ENCODE data around the gene CCDC57.
A peak's percentile ranks its signal among the peaks of the same experiment; 100 is the strongest.
"Not testable (repeated sequence)": the region's sequence is repeated elsewhere in the genome, so short reads cannot be mapped to it uniquely, and the experiment has no call there.

CCDC57 gene

DNA sequence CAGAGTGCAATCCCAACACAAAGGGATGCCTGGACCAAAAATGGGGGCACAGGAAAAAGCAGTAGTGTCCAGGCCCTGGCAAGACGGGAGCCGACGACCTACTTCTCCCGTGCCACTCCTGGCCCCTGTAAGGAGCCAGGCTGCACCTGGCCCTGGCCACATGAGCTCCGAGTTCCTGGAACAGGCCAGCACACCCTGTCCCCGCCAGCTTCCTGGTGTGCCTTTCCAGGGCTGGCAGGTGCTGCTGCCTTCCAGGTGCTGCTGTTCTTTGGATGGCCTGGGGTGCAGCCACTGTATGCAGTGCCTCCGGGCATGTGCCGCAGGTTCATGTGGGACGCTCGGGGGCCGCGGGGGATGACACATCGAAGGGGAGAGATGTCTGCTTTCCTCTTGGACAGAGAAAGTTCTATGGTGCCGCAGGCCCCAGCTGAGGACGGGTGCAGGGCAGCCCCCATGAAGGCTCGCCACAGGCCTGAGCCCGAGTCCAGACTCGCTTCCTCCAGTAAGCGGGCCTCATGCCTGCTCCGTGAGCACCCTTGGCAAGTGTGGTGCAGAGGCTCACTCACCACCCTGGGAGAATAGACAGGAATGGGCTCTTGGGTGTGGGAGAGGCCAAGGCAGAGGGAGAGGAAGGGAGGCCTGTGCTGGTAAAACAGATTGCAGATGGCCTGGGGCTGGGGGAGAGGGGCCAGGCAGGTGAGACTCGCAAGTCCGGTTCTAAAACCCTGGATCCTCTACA lies 59.9 kb downstream of the CCDC57 start:
- no peak for DNase-seq (ENCODE audit: low spot score)

DNA sequence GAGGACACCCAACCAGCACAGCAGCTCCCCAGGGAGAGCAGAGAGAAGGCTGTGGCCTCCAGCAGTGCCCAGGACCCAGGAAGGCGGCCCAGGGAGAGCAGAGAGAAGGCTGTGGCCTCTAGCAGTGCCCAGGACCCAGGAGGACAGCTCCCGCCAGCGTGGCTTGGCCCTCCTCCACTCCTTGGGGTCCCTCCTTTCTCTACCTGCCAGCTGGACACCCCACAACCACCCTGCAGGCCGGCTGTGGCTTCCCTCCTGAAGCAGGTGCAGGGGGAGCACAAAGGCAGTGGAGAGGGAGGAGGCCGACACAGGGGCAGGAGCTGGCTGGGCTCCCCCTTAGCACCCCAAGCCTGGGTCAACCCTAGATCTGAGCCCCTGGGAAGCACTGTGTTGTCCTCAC lies 60.5 kb downstream of the CCDC57 start:
- no peak for DNase-seq (ENCODE audit: low spot score)

DNA sequence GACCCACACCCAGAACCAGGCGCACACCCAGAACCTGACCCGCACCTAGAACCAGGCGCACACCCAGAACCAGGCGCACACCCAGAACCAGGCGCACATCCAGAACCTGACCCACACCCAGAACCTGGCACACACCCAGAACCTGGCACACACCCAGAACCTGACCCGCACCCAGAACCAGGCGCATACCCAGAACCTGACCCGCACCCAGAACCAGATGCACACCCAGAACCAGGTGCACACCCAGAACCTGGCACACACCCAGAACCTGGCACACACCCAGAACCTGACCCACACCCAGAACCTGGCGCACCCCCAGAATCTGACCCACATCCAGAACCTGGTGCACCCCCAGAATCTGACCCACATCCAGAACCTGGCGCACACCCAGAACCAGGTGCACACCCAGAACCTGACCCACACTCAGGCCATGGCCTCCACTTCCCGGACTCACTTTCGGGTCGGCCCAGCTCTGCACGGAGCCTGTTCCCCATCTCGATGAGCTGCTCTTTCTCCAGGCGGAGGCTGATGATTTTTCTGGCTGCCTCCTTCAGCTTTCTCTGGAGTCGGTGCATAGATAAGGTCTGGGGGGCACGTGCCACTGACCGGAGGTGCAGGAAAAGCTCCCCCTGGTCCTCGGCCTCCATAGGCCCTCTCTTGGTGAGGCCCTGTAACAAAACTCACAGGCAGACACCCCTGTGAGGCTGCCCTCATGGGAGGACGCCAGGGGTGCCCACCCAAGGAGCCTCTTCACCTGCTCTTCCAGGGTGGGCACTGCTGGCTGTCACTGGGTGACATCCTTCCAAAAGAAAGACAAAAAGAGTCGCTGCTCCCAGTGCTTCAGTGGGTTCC lies 61.3 kb downstream of the CCDC57 start:
- DNase-seq (ENCODE audit: low spot score): no peak

DNA sequence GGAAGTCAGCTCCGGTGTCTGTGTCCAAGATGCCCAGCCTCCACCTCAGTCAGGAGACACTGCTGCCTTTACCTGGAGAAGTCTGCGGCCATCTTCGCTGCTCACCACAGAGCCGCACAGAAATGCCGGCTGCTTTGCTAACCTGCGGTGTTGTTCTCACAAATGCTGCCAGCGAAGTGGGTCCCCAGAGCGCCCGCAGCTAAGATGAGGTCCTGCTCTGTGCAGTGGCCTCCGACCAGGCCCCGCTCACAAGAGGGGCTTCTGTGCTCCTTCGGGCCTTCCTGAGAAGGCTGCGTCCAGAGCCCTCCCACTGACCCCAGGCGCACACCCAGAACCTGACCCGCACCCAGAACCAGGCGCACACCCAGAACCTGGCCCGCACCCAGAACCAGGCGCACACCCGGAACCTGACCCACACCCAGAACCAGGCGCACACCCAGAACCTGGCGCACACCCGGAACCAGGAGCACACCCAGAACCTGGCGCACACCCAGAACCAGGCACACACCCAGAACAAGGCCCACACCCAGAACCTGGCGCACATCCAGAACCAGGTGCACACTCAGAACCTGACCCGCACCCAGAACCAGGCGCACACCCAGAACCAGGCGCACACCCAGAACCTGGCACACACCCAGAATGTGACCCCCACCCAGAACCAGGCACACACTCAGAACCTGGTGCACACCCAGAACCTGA lies 63.1 kb downstream of the CCDC57 start:
- DNase-seq (ENCODE audit: low spot score): no peak

DNA sequence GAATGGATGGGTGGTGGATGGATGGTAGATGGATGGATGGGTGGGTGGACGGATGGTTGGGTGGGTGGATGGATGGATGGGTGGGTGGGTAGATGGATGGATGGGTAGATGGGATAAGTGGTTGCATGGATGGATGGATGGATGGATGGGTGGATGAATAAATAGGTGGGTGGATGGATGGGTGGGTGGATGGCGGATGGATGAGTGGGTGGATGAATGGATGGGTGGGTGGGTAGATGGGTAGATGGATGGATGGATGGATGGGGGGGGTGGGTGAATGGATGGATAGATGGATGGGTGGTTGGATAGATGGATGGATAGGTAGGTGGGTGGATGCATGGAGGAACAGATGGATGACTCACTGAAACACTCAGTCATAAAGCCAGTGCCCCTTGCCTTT lies 63.6 kb downstream of the CCDC57 start:
- DNase-seq (ENCODE audit: low spot score): no peak

DNA sequence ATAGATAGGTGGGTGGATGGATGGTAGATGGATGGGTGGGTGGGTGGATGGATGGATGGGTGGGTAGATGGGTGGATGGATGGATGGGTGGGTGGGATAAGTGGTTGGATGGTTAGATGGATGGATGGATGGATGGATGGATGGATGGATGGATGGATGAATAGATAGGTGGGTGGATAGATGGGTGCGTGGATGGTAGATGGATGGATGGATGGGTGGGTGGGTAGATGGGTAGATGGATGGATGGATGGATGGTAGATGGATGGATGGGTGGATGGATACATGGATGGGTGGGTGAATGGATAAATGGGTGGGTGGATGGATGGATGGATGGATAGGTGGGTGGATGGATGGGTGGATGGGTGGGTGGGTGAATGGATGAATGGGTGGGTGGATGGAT lies 64.6 kb downstream of the CCDC57 start:
- no peak for DNase-seq (ENCODE audit: low spot score)

DNA sequence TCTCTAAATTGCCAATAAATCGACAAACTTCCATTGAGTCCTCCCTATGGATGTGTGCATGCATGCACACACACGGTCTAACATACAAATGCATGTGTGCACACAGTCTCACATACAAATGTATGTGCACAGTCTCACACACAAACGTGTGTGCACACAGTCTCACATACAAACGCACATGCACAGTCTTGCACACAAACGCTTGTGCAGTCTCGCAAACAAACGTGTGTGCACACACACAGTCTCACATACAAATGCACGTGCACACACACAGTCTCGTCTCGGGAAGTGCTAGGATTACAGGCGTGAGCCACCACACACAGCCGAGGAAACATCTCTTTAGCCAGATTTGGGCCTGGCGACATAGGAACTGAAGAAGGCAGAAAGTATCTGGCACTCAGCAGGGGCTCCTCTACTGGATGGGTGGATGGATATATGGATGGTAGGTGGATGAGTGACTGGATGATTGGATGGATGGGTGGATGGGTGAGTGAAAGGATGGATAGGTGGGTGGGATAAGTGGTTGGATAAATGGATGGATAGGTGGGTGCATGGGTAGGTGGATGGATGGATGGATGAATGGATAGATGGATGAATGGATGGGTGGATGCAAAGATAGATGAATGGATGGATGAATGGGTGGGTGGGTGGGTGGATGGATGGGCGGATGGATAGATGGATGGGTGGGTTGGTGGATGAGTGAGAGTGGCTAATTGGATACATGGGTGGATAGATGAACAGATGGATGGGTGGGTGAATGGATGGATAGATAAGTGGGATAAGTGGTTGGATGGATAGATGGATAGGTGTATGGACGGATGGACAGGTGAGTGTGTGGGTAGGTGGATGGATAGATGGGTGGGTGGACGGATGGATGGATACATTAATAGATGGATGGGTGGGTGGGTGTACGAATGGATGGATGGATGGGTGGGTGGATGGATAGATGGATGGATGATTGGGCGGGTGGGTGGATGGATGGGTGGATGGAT lies 65.7 kb downstream of the CCDC57 start:
- DNase-seq (ENCODE audit: low spot score): no peak

DNA sequence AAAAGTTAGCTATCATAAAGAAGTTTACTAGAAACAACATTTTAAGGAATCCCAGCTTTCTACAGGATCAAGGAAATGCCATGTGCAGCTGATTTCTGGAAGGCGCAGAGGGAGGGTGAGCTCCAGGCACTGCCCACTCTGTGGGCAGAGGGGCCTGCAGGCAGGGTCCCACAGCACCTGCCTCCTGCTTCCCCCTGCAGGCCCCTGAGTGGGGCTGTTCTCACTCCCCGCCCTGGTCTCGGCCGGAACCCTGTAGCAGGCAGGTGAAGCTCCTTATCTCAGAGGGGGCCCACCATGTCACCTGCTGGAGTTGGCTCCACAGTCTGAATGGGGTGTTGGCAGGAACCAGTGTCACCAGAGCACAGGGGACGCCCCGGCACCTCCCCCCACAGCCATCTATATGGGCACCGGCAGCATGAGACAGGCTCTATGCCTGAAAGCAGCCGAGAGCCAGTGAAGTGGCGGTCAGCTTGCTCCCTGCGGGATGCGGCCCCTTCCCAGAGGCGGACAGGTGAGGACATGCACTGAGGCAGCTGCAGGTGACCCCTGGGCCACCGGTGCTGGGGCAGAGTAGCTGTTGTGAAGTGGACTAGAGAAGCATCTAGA lies 67.0 kb downstream of the CCDC57 start:
- DNase-seq (ENCODE audit: low spot score): no peak

DNA sequence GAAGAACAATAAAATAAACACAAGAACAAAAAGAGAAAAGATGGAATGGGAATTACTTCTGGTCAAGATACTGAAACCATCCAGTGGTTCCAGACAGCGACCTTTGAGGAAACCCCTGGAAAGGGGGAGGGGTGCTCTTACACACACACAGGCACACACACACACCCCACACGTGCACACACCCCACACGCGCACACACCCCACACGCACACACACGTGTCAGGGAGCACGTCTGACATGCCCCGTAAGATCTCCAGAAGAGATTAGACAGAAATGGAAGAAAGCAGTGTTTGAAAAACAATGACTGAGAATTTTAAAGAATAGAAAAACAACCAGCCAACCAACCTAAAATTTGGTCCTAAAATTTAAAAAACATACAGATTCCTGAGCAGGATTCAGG lies 69.3 kb downstream of the CCDC57 start:
- no peak for DNase-seq (ENCODE audit: low spot score)

DNA sequence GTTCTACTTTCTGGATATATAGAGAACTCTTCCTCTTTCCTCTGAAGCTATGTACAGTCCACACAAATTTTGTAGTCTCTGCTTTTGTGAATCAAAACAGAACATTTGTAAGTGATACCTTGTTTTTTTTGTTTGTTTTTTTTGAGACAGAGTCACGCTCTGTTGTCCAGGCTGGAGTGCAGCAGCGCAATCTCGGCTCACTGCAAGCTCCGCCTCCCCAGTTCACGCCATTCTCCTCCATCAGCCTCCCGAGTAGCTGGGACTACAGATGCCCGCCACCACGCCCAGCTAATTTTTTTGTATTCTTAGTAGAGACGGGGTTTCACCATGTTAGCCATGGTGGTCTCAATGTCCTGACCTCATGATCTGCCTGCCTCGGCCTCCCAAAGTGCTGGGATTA lies 72.7 kb downstream of the CCDC57 start:
- not testable (repeated sequence) for DNase-seq (ENCODE audit: low spot score)

DNA sequence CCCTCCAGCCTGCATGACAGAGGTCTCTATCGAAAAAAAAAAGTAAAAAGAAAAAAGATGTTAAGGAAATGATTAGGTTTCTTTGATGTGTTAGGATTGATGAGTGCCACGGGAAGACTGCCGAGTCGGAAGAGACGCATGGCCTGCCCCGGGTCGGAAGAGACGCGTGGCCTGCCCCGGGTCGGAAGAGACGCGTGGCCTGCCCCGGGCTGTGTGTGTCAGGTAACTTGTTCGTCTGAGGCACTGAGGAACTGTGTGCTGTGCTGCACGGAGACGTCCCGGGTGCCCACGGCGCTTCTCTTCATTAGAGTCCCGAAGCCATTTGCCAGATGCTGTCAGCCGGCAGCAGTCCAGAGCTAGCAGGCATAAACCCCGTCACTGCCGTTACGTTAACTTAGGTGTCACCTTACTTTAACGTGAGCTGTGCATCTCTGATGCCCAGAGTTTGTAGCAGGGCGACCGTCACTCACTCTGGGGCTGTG lies 74.1 kb downstream of the CCDC57 start:
- no peak for DNase-seq (ENCODE audit: low spot score)

DNA sequence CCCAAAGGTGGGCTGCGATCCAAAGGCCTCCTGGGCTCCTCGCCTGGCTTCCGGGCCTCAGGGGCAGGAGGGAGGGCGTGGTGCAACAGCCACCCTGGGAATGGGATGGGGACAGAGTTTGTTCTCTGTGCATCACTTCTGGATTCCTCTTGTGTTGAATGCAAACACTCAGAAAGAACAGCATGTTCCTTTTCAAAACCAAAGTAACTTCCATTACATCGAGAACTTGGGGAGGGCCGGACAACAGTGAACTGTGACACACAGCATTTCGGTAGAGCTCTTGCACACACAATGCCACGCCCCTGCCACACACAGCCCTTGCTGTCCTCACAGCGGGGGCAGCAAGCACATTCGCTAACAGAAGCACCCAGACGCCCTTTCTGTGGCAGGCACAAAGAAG lies 78.5 kb downstream of the CCDC57 start:
- DNase-seq (ENCODE audit: low spot score): no peak

DNA sequence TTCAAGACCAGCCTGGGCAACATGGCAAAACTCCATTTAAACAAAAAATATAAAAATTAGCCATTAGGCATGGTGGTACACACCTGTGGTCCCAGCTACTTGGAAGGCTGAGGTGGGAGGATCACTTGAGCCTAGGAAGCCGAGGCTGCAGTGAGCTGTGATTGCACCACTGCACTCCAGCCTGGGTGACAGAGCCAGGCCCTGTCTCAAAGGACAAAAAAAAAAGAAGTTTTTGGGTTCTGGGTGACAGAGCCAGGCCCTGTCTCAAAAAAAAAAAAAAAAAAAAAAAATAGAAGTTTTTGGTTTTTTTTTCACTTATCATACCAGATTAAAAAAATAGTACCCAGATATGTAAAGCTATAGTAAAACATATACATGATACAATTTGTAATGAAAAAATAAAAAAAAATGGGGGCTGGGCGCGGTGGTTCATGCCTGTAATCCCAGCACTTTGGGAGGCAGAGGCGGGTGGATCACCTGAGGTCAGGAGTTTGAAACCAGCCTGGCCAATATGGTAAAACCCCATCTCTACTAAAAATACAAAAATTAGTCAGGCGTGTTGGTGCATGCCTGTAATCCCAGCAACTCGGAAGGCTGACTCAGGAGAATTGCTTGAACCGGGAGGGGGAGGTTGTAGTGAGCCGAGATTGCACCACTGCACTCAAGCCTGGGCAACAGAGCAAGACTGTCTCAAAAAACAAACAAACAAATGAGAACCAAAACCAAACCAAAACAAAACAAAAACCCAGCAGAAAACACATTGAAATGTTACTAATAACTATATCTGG lies 79.3 kb downstream of the CCDC57 start:
- not testable (repeated sequence) for DNase-seq (ENCODE audit: low spot score)

DNA sequence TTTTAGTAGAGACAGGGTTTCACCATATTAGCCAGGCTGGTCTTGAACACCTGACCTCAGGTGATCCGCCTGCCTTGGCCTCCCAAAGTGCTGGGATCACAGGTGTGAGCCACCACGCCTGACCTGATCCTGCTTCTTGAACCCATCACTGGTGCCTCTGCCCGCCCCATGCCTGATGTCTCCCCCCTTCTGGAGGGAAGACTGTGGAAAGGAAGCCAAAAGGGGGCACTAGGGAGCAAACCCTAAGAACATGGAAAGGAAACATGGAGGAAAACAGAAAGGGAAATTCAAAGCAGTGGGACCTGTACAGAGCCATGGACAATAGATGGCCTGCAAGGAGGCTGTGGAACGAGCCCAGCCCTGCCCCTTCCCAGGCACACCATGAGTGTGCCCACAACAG lies 83.5 kb downstream of the CCDC57 start:
- DNase-seq (ENCODE audit: low spot score): no peak

DNA sequence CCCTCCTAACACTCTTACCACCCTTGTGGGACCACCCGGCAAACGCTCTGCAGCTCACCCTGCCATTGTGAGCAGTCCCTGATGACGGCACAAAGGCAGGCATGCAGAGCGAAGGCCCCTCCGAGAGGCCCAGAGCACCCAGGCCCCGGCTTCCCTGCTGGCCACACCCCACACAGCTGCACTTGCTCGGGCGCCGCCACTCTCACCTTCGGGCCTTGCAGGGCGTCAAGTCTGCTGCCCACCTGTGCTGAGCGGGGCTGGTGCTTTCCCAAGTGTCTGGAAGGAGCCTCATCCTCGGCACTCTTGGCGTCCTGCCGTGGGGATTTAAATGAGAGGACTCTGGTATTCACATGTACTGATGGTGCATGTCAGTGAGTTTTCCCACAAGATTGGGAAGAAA lies 84.4 kb downstream of the CCDC57 start:
- DNase-seq (ENCODE audit: low spot score): no peak

DNA sequence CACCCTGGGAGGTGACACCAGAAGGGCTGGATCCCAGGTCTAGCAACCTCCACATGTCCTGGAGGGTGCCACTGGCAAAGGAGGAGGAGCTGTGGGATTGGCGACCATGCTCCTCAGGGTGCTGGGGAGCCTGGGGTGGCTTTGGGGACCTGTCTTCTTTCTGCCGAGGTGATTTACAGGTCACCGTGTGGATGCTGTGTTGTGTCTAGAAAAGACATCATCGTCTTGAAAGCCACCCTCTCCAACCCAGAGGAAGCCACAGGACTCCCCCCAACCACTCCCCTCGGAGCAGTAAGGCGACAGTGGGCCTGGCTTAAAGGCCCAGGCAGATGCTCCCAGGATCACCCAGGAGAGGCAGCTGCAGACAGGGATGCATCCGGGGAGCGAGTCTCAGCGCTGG lies 84.9 kb downstream of the CCDC57 start:
- no peak for DNase-seq (ENCODE audit: low spot score)

DNA sequence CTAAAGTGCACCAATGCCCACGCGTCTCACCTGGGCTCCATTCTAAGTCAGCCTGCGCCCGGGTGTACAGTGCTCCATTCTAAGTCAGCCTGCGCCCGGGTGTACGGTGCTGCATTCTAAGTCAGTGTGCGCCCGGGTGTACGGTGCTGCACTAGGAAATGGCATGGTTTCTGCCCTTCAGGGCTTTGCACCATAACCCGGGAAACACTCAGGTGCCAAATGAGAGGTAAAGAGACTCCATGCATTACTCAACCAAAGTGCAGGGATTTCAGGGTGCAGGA lies 85.4 kb downstream of the CCDC57 start:
- DNase-seq (ENCODE audit: low spot score): no peak

DNA sequence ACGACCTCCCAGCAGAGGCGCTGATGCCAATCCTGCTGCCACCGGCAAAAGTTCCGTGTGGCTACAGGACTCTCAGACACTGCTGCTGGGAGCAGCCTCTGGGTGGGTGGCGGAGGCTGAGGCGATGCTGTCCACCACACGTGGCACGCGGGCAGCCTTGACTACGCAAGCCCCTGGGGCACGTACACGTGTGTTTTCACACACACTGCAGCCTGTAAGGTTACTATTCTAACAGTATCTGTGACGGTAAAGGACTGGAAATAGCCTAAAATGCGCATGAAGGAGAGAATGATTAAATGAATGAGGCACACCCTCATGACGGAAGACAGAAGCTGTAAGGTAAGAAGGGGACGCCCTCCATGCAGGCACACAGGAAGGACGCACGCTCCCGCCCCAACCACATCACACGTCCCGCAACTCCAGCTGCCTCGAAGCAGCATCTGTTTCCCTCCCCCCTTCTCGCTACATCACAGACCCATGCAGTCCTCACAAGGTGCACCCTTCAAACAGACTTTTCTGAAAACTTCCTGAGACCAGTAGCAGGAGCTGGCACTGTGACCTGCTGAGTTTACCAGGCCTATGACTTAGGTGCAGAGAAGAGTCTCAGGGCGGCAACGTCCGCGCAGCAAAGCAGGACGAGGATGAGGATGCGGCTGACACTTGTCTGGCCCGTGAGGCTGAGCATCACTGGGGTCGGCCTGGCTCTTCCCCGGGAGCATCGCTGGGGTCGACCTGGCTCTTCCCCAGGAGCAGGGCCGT lies 85.9 kb downstream of the CCDC57 start:
- DNase-seq (ENCODE audit: low spot score): peak; percentile 81

DNA sequence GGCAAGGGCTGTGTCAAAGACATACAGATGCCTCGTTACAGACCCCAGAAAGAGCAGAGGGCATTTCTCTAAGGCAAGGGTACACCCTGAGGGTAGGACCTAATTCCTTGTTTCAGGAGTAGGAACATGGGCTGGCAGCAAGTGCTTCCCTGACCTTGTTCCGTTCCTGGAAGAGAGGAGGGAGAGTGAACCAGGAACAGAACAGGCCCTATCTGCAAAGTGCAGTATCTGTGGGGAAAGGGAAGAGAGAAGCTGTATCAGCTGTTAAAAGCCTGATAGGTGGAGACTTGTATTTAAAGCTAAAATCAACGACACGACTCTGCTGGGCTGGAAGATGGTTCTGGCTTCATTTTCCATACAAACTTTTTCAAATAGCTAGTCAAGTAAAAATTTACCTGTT lies 88.5 kb downstream of the CCDC57 start:
- no peak for DNase-seq (ENCODE audit: low spot score)
